ENCODE results near the gene DNAAF9. TPM values are rescaled to one million over a fixed set of nuclear protein-coding genes. Genes with fewer than 3 reads are reported as not detected.

The DNAAF9 gene
- polyA plus RNA-seq, 2 of the 4 experiments (the other 2 are of a cell fraction): 4.9 to 7.5 TPM

DNA sequence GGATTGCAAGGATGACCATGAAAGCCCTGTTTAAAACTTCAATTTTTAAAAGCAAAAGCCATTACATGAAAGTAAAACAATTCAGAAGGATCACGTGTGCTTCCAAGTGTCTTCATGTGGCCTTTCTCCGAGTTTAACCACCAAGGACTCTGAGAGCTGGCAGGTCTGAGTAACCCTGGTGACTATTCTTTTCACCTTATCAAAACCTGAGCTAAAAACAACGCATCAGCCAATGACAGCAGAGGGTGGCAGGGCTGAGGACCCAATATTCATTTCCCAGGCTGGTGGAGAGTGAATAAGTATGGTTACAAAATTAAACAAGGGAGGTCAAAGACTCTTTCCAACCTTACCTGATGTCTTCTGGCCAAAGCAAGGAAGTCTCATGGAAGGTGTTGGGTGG is 46.7 kb downstream of the DNAAF9 start:
- peaks cover 13% of the 10 kb centered on the region; the same call in 2 of the 3 replicates for H3K4me1 ChIP-seq
- H3K4me3 ChIP-seq: no peak overlapping the region
- no peak for FAIRE-seq
- H3K9me3 ChIP-seq: no peaks in the 10 kb centered on the region
- no peak overlapping the region for H3K27ac ChIP-seq
- H3K4me2 ChIP-seq: no peak overlapping the region
- ChIA-PET POLR2A (no interaction called here), CTCF (interaction anchor here (1.0 kb wide), 1 partner anchor 12 kb away, joined by 3 read pairs; no protein-coding TSS in a partner anchor)
- WGBS (ENCODE audit: missing lambda C conversion rate): 92% methylated on average over 3 of the region's 3 CpGs
- DNase-seq (ENCODE audit: low read depth in 1 of 2, low spot score in 1 of 2): no peak
- no peak for ATAC-seq
- TF ChIP-seq, protein P1, sequence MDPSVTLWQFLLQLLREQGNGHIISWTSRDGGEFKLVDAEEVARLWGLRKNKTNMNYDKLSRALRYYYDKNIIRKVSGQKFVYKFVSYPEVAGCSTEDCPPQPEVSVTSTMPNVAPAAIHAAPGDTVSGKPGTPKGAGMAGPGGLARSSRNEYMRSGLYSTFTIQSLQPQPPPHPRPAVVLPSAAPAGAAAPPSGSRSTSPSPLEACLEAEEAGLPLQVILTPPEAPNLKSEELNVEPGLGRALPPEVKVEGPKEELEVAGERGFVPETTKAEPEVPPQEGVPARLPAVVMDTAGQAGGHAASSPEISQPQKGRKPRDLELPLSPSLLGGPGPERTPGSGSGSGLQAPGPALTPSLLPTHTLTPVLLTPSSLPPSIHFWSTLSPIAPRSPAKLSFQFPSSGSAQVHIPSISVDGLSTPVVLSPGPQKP (IDR thresholded peaks at IDR 0.05; ENCODE audit: low read depth, low read length): no peak
- TF ChIP-seq TP53 (CRISPR knock-in tag; IDR thresholded peaks at IDR 0.05) (no peak), KDM5A (IDR thresholded peaks at IDR 0.05) (no peak), JUNB (IDR thresholded peaks at IDR 0.05) (no peak), ZSCAN20 (CRISPR knock-in tag; IDR thresholded peaks at IDR 0.05) (no peak), HEYL (CRISPR knock-in tag; IDR thresholded peaks at IDR 0.05) (no peak), FOSB (CRISPR knock-in tag; IDR thresholded peaks at IDR 0.05) (no peak), CHD2 (IDR thresholded peaks at IDR 0.05; ENCODE audit: low read length, partially characterized antibody) (no peak), TFCP2L1 (CRISPR knock-in tag; IDR thresholded peaks at IDR 0.05) (no peak), BHLHE40 (IDR thresholded peaks at IDR 0.05; ENCODE audit: low read depth, low read length) (no peak), CBX2 (IDR thresholded peaks at IDR 0.05; ENCODE audit: borderline replicate concordance, low read depth) (no peak), RARB (CRISPR knock-in tag; IDR thresholded peaks at IDR 0.05) (no peak), FOSL2 (IDR thresholded peaks at IDR 0.05) (no peak), FOSL2 (CRISPR knock-in tag; IDR thresholded peaks at IDR 0.05) (no peak)
- TF ChIP-seq, protein P2, sequence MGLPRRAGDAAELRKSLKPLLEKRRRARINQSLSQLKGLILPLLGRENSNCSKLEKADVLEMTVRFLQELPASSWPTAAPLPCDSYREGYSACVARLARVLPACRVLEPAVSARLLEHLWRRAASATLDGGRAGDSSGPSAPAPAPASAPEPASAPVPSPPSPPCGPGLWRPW (IDR thresholded peaks at IDR 0.05): no peak
- TF ChIP-seq, protein P3, sequence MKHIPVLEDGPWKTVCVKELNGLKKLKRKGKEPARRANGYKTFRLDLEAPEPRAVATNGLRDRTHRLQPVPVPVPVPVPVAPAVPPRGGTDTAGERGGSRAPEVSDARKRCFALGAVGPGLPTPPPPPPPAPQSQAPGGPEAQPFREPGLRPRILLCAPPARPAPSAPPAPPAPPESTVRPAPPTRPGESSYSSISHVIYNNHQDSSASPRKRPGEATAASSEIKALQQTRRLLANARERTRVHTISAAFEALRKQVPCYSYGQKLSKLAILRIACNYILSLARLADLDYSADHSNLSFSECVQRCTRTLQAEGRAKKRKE (CRISPR knock-in tag; IDR thresholded peaks at IDR 0.05; ENCODE audit: low read depth): no peak
- TF ChIP-seq, protein P4, sequence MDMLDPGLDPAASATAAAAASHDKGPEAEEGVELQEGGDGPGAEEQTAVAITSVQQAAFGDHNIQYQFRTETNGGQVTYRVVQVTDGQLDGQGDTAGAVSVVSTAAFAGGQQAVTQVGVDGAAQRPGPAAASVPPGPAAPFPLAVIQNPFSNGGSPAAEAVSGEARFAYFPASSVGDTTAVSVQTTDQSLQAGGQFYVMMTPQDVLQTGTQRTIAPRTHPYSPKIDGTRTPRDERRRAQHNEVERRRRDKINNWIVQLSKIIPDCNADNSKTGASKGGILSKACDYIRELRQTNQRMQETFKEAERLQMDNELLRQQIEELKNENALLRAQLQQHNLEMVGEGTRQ (IDR thresholded peaks at IDR 0.05): no peak

DNA sequence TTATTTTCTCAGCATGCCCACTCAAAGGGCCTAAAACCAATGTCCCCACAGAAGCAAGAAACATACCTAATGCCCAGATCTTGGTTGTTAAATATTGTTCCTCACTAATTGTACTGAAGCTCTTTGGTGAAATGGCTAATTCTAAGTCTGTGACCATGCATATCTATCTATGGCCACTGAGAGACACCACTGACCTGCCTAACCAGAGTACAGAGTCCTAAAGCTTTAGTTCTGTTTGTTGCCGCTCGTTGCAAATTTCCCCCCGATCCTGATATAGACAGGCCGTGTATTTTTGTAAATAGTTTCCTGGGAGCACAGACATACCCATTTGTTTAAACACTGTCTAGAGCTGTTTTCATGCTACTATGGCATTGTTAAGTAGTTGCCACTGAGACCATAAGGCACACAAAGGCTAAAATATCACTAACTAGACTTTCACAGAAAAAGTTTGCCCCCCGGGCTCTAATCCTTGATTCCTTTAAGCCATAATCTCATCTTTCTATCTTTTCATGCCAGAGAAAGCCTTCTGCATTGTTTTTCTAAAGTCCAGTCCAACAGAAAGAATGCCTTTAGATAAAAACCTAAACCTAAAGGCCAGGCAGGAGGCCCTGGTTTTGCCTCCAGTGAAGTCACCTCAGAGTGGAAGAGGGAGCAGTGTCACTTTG is 48.7 kb downstream of the DNAAF9 start:
- TF ChIP-seq, protein P5, sequence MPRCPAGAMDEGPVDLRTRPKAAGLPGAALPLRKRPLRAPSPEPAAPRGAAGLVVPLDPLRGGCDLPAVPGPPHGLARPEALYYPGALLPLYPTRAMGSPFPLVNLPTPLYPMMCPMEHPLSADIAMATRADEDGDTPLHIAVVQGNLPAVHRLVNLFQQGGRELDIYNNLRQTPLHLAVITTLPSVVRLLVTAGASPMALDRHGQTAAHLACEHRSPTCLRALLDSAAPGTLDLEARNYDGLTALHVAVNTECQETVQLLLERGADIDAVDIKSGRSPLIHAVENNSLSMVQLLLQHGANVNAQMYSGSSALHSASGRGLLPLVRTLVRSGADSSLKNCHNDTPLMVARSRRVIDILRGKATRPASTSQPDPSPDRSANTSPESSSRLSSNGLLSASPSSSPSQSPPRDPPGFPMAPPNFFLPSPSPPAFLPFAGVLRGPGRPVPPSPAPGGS (IDR thresholded peaks at IDR 0.05): no peak
- TF ChIP-seq FOSL2 (IDR thresholded peaks at IDR 0.05): no peak
- no peak for TF ChIP-seq FOSL2 (CRISPR knock-in tag; IDR thresholded peaks at IDR 0.05)
- peak in 1 of 2 experiments; percentile 12; a peak in 1 of 5 replicates for TF ChIP-seq RAD21 (conservative IDR thresholded peaks at IDR 0.05 in 1 of 2, IDR thresholded peaks at IDR 0.05 in 1 of 2)
- DNase-seq (ENCODE audit: low read depth in 1 of 2, low spot score in 1 of 2) (no peak), ATAC-seq (peak in 1 of 2 experiments; percentile 47; a peak in 2 of 6 replicates), FAIRE-seq (peak; percentile 28)
- no peak overlapping the region for H3K4me2 ChIP-seq
- H3K27ac ChIP-seq: no peak overlapping the region
- ChIA-PET POLR2A (interaction anchor here (0.6 kb wide), 1 partner anchor 9 kb away, joined by 3 read pairs; no protein-coding TSS in a partner anchor), CTCF (interaction anchor here (0.7 to 1.6 kb wide), 4 partner anchors 10 to 234 kb away, joined by 3 to 5 read pairs (median 4); no protein-coding TSS in a partner anchor)
- H3K4me3 ChIP-seq: no peak overlapping the region
- 92% methylated on average over 5 of the region's 5 CpGs for WGBS (ENCODE audit: missing lambda C conversion rate)
- peaks cover 13% of the 10 kb centered on the region; the same call in 2 of the 3 replicates for H3K4me1 ChIP-seq
- H3K9me3 ChIP-seq: no peaks in the 10 kb centered on the region

Small RNA genes within 50 kb of the gene (small RNA-seq; reads per million reads assigned to genes)
- gene RF00012: 0 reads per million in 6 experiments
- gene RNU6-1019P: 0 reads per million in 6 experiments

Other genes starting within 250 kb of the DNAAF9 start
- 39.5 and 43.4 TPM in 2 replicates for gene FASTKD5, start 247.8 kb downstream of the DNAAF9 start, polyA plus RNA-seq (2011; rRNA removed)
- gene FASTKD5, start 247.8 kb downstream of the DNAAF9 start, polyA plus RNA-seq (2017; fragmentation: RNase III; extraction: RNeasy Plus Mini Kit Qiagen cat#74134 plus additional on column Dnase treatment): 33.0 to 36.4 TPM (median 33.9 TPM) in 3 replicates
- 3.4 and 4.3 TPM in 2 replicates for gene UBOX5, start 247.8 kb downstream of the DNAAF9 start, polyA plus RNA-seq (2011; rRNA removed)
- 4.0 to 5.3 TPM (median 4.2 TPM) in 3 replicates for gene UBOX5, start 247.8 kb downstream of the DNAAF9 start, polyA plus RNA-seq (2017; fragmentation: RNase III; extraction: RNeasy Plus Mini Kit Qiagen cat#74134 plus additional on column Dnase treatment)
- gene LZTS3, start 234.1 kb downstream of the DNAAF9 start, polyA plus RNA-seq (2011; rRNA removed): 3.8 and 5.3 TPM in 2 replicates
- 2.8 to 4.2 TPM (median 3.8 TPM) in 3 replicates for gene LZTS3, start 234.1 kb downstream of the DNAAF9 start, polyA plus RNA-seq (2017; fragmentation: RNase III; extraction: RNeasy Plus Mini Kit Qiagen cat#74134 plus additional on column Dnase treatment)
- 54.2 and 87.4 TPM in 2 replicates for gene DDRGK1, start 203.0 kb downstream of the DNAAF9 start, polyA plus RNA-seq (2011; rRNA removed)
- gene DDRGK1, start 203.0 kb downstream of the DNAAF9 start, polyA plus RNA-seq (2017; fragmentation: RNase III; extraction: RNeasy Plus Mini Kit Qiagen cat#74134 plus additional on column Dnase treatment): 104 to 123 TPM (median 120 TPM) in 3 replicates
- 54.0 and 55.9 TPM in 2 replicates for gene ITPA, start 198.2 kb downstream of the DNAAF9 start, polyA plus RNA-seq (2011; rRNA removed)
- 102 to 106 TPM (median 103 TPM) in 3 replicates for gene ITPA, start 198.2 kb downstream of the DNAAF9 start, polyA plus RNA-seq (2017; fragmentation: RNase III; extraction: RNeasy Plus Mini Kit Qiagen cat#74134 plus additional on column Dnase treatment)
- 2.0 and 3.6 TPM in 2 replicates for gene SLC4A11, start 168.5 kb downstream of the DNAAF9 start, polyA plus RNA-seq (2011; rRNA removed)
- gene SLC4A11, start 168.5 kb downstream of the DNAAF9 start, polyA plus RNA-seq (2017; fragmentation: RNase III; extraction: RNeasy Plus Mini Kit Qiagen cat#74134 plus additional on column Dnase treatment): 6.5 to 14.0 TPM (median 10.7 TPM) in 3 replicates
- gene ATRN, start 63.3 kb upstream of the DNAAF9 start, polyA plus RNA-seq (2011; rRNA removed): 58.7 and 67.1 TPM in 2 replicates
- 20.4 to 22.6 TPM (median 21.3 TPM) in 3 replicates for gene ATRN, start 63.3 kb upstream of the DNAAF9 start, polyA plus RNA-seq (2017; fragmentation: RNase III; extraction: RNeasy Plus Mini Kit Qiagen cat#74134 plus additional on column Dnase treatment)